Hematopoietic multipotent progenitor cell treated with erythropoietin and hydrocortisone succinate and interleukin-3 and kit ligand, for 4 days (in vitro differentiated cells): ENCODE measurements around the gene ZNF358.

Source experiments
- DNase-seq: peaks from one replicate; pipeline ENCODE4 v3.0.0-alpha.2; 2015

Gene ZNF358

DNA sequence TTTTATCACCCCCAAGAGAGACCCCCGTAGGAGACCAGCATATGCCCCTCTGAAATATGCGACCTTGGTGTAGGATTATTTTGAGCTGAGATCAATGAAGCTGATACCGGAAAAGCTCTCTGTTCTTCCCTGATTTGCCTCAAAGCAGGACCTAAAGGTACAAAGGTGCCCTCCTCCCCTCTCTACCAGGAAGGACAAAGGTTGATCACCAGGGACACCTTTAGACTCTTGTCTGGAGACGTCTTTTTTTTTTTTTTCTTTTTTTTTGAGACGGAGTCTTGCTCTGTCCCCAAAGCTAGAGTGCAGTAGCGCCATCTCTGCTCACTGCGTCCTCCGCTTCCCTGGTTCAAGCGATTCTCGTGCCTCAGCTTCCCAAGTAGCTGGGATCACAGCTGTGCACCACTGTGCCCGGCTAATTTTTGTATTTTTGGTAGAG is 26.3 kb upstream of the ZNF358 start:
- no peak for DNase-seq

- peak; percentile 89 for DNase-seq
Observed at GRCh38 chr19:7492142-7492541, 23.8 kb upstream of the ZNF358 start.

DNA sequence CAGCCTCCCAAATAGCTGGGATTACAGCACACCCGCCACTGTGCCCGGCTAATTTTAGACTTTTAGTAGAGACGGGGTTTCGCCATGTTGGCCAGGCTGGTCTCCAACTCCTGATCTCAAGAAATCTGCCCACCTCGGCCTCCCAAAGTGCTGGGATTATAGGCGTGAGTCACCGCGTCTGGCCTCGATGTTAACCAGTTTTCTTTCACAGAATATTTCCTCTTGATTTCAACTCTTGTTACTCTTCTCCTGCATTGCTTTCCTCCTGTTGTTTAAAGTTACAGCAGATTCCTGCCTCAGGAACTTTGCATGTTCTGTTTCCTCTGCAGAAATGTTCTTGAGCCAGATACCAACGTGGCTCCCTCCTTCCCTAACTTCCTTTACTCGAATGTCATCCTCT is 23.3 kb upstream of the ZNF358 start:
- DNase-seq: no peak

GRCh38 chr19:7494416-7495098 is 21.3 kb upstream of the ZNF358 start:
- DNase-seq: no peak

- DNase-seq: peak; percentile 71
Observed at GRCh38 chr19:7497292-7497691, 18.6 kb upstream of the ZNF358 start.

GRCh38 chr19:7500811-7501450 is 15.0 kb upstream of the ZNF358 start:
- DNase-seq: peak; percentile 77

- no peak for DNase-seq
Observed at GRCh38 chr19:7502552-7502951, 13.4 kb upstream of the ZNF358 start.

DNA sequence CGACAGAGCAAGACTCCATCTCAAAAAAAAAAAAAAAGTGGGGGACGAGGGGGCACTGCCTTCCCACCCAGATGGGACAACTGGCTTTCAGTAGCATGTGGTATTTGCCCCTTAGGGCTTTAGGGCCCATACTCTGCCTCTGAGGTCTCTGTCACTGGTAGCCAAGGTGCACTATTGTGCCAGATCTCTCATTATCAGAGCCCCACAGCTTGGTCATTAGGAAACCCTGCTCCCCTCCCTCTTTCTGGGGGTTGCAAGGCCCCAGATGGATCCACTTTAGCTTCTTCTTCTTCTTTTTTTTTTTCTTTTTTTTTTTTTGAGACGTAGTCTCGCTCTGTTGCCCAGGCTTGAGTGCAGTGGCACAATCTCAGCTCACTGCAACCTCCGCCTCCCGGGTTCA is 11.2 kb upstream of the ZNF358 start:
- peak; percentile 94 for DNase-seq

DNA sequence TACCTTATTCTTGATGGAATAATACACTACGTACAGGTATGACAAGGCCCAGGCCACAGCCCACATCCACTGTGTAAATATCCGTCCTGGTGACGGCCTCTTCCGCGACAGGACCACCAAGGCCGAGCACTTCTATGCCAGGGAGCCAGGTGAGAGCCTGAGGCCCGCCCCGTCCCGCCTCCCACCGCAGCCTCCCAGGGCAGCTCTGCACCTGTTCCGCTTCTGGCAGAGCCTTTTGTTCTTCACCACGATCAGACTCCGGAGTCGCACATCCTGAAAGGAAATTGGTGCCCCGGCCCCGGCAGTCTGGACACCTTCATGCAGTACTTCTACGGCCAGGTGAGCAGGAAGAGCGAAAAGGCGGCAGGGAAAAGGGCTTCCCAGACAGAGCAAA is 10.6 kb upstream of the ZNF358 start:
- DNase-seq: no peak

DNA sequence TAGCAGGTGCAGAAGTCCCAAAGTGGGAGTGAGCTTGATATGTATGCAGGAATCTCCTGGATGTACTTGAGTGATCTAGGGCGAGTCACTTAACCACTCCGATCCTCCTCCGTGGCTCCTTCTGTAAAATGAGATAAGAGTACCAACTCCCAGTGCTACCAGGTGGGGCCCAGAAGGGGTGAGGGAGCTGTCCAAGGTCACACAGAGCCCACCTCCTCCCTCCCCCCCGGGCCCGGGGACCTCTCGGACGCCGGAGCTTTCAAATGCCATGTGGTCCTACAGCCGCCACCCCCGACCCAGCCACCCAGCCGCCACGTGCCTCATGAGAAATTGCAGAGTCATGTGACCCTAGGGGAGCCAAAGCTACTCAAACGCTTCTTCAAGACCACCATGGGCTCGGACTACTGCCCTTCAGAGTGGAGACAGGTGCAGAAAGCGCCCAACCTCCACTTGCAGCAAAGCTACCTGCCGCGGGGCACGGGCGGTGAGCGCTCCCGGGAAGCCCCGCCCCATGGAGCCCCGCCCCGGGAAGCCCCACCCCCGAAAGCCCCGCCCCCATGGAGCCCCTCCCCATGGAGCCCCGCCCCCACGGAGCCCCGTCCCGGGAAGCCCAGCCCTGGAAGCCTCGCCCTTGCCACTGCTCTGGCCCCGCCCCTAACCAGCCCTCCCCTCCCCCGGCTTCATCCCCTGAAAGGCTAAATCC is 10.1 kb upstream of the ZNF358 start:
- DNase-seq: peak; percentile 91

DNA sequence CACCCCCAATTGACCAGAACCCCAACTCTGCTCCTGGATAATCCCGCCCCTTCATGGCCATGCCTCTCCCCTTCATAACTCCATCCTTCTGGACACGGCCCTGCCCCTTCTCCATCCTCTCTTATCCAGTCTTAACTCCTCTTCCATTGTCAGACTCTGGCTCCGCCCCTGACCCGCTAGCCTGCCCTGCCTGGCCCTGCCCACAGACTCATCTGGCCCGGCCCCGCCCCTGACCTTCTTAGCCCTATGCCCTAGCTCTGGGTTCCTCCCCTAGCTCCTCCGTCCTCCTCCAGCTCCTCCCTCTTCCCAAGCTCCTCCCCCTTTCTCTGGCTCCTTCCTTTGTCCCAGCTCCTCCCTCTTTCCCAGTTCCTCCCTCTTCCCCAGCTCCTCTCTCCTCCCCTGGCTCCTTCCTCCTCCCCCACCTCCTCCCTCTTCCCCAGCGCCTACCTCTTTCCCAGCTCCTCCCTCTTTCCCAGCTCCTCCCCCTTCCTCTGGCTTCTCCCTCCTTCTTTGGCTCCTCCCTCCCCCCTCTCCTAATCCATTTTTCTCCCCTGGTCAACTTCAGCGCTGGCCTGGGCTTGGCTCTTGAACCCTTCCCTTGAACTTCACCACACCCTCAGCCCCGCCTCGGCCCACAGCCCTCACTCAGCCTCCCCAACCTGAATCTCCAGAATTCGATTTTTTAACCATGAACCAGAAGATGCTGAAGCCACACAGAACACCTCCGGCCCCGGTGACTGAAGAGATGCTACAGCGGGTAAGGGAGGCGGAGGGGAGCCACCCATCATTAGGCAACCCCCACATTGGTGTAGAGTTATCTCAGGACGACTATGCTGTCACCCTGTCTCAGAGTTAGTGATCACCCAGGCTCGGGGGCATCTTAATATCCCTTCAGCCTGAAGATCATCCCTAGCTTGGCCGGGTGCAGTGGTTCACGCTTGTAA is 9.2 kb upstream of the ZNF358 start:
- DNase-seq: peak; percentile 95

DNA sequence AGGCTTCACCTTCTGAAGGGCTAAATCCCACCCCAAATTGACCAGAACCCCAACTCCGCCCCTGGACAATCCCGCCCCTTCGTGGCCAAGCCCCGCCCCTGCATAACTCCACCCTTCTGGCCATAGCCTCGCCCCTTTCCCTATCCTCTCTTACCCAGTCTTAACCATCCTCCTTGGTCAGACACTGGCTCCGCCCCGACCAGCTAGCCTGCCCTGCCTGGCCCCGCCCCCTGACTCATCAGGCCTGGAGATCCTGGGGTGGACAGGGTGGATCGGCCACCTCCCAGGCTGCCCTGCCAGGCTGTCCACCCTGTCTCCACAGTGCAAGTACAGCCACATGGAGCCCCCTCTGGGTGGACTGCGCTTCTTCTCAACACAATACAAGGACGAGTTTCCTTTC is 8.0 kb upstream of the ZNF358 start:
- DNase-seq: peak; percentile 84

- peak; percentile 70 for DNase-seq
Observed at GRCh38 chr19:7509625-7510024, 6.3 kb upstream of the ZNF358 start.

DNA sequence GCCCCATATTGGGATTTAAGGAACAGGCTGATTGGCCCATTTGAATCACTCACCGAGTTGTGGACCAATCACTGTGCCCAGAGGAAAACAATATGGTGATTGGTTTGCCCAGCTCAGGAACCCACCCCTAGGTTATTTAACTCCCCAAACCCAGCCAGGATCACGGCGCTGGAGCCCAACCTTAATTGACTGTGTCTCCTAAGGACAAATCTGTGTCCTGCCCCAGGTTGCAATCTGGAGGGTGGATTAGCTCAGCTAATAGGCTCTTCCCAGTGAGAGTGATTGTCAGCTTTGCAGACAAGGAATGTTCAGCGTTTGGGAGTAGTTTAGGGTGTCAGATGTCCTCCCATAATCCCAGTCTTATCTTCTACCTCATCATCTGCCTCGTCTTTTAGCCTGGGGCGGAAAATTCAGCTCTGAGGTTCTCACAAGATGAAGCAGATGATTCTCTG is 3.5 kb upstream of the ZNF358 start:
- DNase-seq: no peak

DNA sequence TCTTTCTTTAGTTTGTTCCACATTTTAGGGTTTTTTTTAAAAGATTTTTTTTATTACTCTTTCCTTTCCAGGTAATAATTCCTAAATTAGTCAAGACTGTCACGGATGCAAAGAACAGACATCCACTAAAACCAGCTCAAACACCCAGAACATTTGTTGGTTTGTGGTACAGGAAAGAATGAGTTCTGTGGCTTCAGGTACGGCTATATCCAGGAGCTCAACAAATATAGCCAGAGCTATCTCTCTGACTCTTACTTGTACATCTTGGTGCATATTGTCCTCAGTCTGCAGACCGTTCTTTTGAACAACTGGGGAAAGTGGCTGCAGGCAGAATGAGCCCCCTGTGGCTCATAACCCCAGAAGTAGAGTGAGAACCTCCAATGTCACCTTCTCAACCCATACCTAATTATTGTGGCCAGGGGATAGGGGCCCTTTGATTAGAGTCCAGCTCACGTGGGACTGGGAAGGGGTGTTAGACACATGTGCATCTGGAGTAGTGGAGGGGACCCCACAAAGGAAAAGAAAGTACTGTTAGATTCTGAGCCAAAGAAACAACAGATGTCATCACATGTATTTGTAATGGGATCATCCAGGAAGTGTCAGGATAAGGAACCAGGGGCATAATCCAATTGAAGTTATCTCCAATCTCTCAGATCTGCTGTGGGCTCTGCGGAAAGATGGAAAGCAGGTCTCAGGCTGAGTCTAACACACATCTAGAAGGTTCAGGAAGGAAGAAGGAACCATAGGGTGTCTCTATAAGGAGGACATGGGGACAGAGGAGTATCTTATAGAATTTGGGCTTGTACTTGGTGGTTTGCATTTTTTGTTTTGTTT is 1.9 kb upstream of the ZNF358 start:
- DNase-seq: no peak

DNA sequence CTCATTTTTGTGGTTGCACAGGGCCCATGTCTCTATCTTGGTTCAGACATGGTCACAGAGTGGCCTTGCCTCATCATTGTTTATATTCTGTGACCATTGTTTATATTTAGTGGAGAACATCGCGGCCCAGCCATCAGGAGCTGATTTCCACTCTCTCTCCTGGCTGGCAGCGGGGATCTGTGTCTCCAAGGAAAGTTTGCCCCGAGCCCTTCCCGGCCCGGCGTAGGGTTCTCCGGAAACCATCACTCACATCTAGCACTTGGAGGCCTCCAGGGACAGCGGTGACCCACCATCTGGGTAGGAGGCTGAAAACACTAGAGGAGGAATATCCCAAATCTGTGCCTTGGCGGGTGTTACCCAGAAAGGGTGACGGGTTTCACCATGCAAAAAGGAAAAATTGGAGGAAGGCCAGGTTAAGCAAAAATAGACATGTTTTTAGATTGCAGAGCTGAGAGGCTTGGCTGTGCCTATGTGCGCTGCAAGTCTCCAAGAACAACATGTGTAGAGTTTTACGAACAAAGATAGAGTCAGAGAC is 726 bp upstream of the ZNF358 start:
- DNase-seq: no peak

DNA sequence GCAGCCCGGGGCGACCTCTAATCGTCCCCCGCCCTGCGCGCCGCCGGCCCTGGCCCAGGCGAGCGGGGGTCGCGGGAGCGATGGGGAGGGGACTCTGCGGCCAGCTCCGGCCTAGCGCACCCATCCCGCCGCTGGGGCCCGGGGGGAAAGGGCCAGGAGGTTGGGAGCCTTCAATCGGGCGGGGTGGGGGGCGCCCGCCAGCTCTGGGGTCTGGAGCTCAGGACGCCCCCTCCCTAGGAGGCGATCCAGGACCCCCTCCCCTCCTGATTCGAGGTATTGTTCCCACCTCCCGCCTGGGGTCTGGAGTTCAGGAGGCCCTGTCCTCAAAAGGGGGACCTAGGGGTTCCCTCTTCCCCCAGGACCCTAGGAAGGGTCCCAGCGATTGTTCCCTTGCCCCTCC is 430 bp downstream of the ZNF358 start:
- no peak for DNase-seq

DNA sequence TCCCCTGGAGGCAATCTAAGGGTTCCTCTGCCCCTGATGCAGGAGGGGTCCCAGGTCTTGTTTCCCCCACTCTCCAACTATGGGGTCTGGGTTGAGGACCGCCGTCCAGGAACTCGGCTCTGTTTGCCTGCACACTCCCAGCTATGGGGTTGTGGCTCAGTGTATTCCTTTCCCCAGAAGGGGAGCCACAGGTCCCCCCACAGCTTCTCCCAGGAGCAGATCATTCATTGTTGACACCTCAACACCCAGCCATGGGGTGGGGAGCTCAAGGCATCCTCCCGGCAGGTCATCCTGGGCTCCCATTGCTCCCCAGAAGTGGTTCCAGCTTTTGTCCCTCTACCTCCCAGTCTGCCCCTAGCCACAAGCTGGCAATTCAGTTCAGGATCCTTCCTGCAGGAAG is 975 bp downstream of the ZNF358 start:
- DNase-seq: no peak

DNA sequence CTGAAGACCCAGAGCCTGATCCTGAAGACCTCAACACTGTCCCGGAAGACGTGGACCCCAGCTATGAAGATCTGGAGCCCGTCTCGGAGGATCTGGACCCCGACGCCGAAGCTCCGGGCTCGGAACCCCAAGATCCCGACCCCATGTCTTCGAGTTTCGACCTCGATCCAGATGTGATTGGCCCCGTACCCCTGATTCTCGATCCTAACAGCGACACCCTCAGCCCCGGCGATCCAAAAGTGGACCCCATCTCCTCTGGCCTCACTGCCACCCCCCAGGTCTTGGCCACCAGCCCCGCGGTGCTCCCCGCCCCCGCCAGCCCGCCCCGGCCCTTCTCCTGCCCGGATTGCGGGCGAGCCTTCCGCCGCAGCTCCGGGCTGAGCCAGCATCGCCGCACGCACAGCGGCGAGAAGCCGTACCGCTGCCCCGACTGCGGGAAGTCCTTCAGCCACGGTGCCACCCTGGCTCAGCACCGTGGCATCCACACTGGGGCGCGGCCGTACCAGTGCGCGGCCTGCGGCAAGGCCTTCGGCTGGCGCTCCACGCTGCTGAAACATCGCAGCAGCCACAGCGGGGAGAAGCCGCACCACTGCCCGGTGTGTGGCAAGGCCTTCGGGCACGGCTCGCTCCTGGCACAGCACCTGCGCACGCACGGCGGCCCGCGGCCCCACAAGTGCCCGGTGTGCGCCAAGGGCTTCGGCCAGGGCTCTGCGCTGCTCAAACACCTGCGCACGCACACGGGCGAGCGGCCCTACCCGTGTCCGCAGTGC is 3.6 kb downstream of the ZNF358 start:
- DNase-seq: no peak

GRCh38 chr19:7520131-7521051 is 4.5 kb downstream of the ZNF358 start:
- DNase-seq: no peak
